Measurements from ENCODE around the gene BNIP2.

The BNIP2 gene

DNA sequence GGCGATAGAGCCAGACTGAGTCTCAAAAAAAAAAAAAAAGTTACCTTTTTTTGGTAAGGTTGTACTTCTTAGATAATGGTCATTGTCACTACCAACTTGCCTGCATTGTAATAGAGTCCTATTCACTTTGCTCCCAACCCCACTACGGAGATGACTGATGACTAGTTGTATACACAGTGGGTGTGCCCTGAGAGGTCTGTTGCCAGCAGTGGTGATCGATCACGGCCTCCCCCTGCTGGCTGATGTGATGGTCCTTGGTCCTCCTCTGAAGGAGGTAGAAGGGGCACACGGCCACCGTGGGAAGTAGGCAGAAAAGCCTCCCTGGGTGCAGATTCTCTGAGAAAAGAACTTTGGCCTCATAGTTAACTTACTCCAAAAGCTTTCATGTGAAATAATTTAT lies 66.8 kb downstream of the BNIP2 start:
- DNase-seq = peak; percentile 37

DNA sequence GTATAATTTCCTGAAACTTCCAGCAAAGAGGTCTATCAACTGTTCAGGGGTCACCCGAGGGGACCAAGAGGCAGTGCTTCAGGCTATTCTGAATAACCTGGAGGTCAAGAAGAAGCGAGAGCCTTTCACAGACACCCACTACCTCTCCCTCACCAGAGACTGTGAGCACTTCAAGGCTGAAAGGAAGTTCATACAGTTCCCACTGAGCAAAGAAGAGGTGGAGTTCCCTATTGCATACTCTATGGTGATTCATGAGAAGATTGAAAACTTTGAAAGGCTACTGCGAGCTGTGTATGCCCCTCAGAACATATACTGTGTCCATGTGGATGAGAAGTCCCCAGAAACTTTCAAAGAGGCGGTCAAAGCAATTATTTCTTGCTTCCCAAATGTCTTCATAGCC lies 70.7 kb downstream of the BNIP2 start:
- DNase-seq = no peak

DNA sequence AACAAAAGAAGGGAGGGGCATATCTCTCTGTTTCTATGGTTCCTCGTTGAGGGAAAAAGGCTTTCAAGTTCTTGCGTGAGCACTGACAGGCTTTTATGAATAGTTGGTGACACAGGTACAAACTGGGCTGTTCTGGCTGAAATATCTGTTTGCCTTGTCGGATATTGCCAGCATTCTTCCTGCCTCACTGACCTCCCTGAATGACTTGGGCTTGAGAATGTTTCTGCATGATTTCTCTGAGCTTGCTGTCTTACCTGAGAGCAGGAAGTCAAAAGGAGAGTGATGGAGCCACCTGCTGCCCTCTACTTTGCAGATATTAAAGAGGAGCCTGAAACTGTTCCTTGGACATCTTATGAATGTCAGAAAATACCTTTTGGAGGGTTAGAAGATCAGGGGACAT lies 72.7 kb downstream of the BNIP2 start:
- no peak for DNase-seq

DNA sequence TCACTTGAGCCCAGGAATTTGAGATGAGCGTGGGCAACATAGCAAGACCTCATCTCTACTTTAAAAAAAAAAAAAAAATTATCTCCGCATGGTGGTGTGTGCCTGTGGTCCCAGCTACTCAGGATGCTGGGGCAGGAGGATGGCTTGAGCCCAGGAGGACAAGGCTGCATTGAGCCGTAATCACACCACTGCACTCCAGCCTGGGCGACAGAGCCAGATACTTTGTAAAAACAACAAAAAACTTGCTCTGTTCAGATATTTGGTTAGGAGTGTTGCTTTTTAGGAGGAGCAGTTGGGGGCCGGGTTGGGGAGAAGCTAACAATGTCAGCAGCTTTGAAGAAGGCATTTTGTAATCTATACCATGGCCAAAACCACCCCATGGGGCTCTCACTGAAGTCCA lies 73.5 kb downstream of the BNIP2 start:
- DNase-seq = no peak

DNA sequence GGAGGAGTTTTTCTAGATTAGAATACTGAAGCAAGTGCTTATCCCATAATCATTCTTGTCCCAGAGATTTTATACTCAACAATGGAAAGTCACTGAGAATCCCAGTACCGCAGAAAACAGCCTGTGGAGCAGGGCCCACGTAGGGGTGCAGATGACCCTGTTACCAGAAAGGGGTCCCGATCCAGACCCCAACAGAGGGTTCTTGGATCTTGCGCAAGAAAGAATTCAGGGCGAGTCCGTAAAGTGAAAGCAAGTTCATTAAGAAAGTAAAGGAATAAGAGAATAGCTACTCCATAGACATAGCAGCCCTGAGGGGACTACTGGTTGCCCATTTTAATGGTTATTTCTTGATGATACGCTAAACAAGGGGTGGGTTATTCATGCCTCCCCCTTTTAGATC lies 75.0 kb downstream of the BNIP2 start:
- DNase-seq = no peak

DNA sequence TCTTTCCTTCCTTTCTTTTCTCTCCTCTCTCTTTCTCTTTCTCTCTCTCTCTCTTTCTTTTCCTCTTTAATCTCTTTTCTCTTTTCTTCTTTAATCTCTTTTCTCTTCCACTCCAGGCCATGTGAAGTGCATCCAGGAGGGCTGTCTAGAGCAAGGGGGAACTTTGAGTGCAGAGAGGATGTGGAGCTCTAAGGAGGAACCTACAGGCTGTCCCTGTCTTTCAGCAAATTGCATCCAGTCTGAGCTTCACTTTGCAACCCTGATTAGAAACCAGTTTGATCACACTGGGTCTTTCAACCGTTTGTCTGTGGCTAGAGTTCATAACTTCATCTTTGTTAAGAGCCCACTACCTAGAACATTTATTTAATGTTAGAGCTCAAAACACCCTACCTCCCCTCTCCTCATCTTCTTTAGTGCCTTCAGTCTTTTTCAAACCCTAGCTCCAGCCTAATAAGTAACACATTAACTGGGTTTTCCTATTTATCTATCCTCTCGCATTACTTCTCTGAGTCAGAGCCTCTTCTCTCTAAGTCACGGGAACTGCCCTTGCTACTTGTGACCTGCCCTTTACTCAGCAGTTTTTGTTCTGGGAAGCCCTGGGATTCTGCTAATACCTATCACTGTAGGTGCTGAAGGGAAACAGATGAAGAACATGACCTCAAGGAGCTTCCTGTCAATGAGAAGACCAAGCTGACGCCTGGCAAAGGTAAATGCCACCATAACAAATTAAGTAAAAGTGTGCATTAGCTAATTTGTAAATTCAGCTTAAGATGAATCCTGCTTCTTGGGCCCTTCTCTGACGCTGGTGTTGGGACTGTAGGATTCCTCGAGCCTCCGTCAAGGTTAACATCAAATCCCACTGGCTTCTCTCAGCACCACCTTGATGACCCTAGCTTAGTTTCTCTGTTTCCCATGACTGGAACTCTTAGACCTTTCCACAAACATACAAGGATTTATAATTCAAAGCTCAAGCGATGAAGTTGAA lies 77.6 kb downstream of the BNIP2 start, which contains the start of gene GCNT3:
Gene GCNT3 (plus strand): TSS at position 508 of the 985 bp plus-strand sequence. CDS start 6,456 bp downstream, outside the sequence.
- no peak for DNase-seq

DNA sequence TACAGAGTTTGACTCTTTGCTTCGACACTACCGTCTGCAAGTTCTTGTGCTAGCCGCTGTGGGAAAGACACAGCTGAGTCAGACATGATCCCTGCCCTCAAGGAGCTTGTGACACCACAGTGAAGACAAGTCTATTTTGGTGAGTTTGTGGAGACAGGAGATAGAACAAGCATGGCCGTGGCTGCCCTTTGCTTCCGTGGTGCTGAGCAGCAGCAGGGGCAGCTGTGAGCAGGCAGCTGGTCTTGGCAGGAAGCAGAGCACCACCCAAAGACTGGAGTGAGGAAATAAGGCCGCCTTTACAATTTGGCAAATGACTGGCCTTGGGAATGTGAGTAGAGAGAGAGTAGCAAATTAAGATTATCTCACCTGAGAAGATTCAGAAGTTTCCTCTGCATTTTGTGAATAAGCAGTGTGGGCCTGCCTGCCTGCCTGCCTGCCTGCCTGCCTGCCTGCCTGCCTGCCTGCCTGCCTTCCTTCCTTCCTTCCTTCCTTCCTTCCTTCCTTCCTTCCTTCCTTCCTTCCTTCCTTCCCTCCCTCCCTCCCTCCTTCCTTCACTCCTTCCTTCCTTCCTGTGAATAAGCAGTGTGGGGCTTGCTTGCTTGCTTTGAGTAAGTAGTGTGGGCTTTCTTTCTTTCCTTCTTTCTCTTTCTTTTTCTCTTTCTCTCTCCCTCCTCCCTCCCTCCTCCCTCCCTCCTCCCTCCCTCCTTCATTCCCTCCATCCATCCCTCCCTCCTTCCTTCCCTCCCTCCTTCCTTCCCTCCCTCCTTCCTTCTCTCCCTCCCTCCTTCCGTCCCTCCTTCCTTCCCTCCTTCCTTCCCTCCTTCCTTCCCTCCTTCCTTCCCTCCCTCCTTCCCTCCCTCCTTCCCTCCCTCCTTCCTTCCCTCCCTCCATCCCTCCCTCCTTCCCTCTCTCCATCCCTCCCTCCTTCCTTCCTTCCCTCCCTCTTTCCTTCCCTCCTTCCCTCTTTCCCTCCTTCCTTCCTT lies 79.1 kb downstream of the BNIP2 start:
- DNase-seq = no peak

All from activated naive CD4-positive, alpha-beta T cell treated with anti-CD3 and anti-CD28 coated beads, Interleukin-2, amount 50 U/mL, for 16 hours (primary cell).